ENCODE data around the gene BRD4.
"Not testable (repeated sequence)": the region's sequence is repeated elsewhere in the genome, so short reads cannot be mapped to it uniquely, and the experiment has no call there.

DNA sequence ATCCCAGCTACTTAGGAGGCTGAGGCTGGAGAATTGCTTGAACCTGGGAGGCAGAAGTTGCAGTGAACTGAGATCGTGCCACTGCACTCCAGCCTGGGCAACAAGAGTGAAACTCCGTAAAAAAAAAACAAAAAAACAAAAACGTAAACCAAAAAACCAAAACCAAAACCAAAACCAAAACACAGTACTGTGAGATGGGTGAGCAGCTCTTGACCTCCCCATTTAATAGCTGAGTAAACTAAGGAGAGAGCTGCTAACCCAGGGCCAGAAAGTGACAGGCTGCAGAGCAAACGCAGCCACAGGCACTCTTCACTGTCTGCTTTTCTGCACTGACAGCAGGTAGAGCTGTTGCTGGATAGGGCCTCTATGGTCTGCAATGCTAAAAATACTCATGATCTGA, 27.7 kb upstream of the BRD4 start:
- TF ChIP-seq, protein P1, sequence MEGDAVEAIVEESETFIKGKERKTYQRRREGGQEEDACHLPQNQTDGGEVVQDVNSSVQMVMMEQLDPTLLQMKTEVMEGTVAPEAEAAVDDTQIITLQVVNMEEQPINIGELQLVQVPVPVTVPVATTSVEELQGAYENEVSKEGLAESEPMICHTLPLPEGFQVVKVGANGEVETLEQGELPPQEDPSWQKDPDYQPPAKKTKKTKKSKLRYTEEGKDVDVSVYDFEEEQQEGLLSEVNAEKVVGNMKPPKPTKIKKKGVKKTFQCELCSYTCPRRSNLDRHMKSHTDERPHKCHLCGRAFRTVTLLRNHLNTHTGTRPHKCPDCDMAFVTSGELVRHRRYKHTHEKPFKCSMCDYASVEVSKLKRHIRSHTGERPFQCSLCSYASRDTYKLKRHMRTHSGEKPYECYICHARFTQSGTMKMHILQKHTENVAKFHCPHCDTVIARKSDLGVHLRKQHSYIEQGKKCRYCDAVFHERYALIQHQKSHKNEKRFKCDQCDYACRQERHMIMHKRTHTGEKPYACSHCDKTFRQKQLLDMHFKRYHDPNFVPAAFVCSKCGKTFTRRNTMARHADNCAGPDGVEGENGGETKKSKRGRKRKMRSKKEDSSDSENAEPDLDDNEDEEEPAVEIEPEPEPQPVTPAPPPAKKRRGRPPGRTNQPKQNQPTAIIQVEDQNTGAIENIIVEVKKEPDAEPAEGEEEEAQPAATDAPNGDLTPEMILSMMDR (IDR thresholded peaks at IDR 0.05), result not testable (repeated sequence)
- not testable (repeated sequence) for TF ChIP-seq POLR2A (IDR thresholded peaks at IDR 0.05)
